ENCODE results near the gene GPR162.

GRCh38 chr12:6796576-6796975 is 25.0 kb upstream of the GPR162 start:
- no peak for TF ChIP-seq CTCF (conservative IDR thresholded peaks at IDR 0.05; ENCODE audit: low read depth, low read length)
- no peak for TF ChIP-seq EZH2 (IDR thresholded peaks at IDR 0.05; ENCODE audit: borderline replicate concordance, low read depth, low read length, poor library complexity, severe bottlenecking)

Measured in A673 (cell line).